Measurements from ENCODE around the gene VAV3. TPM values are rescaled to one million over a fixed set of nuclear protein-coding genes. Genes with fewer than 3 reads are reported as not detected.

Gene VAV3
- total and polyA plus RNA-seq, 2 of the 13 experiments (the other 11 are each of a cell fraction or from before 2014, with no cell fraction given) = 15.9 to 29.8 TPM

DNA sequence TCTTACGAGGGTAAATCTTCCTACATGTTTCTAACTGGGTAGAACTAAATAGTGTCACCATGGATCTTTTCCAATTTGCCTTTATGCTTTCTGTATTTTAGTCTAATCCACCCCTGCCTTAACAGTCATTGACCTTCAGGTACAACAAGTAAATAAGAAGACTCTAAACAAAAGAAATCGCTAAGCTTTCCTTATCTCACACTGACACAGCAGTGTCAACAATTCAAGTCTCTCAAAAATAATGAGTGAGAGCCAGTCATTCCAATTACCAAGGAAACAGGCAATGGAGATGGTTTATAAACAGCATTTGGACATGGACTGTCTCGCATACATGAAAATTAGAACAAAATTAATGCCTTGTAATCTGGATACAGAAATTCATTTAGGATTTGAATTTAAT is 365.8 kb downstream of the VAV3 start (continued):
- no peak for TF ChIP-seq ZNF639 (CRISPR knock-in tag; conservative IDR thresholded peaks at IDR 0.05)
- TF ChIP-seq ARID2 (CRISPR knock-in tag; IDR thresholded peaks at IDR 0.05; ENCODE audit: borderline replicate concordance) = no peak
- TF ChIP-seq, protein P1, sequence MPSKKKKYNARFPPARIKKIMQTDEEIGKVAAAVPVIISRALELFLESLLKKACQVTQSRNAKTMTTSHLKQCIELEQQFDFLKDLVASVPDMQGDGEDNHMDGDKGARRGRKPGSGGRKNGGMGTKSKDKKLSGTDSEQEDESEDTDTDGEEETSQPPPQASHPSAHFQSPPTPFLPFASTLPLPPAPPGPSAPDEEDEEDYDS (CRISPR knock-in tag; IDR thresholded peaks at IDR 0.05) = no peak
- TF ChIP-seq ZNF780A (CRISPR knock-in tag; IDR thresholded peaks at IDR 0.05) = no peak
- no peak for TF ChIP-seq DPF2 (CRISPR knock-in tag; IDR thresholded peaks at IDR 0.05; ENCODE audit: borderline replicate concordance, low read depth)
- peak; percentile 61; the same call in 1 of the 2 replicates for TF ChIP-seq BCL6 (CRISPR knock-in tag; IDR thresholded peaks at IDR 0.05)
- no peak for TF ChIP-seq DZIP1 (CRISPR knock-in tag; IDR thresholded peaks at IDR 0.05)
- TF ChIP-seq TCF7 (IDR thresholded peaks at IDR 0.05; ENCODE audit: low read depth) = no peak
- no peak for TF ChIP-seq MED8 (CRISPR knock-in tag; IDR thresholded peaks at IDR 0.05; ENCODE audit: insufficient replicate concordance)
- TF ChIP-seq EHMT2 (IDR thresholded peaks at IDR 0.05; ENCODE audit: borderline replicate concordance, low read depth, low read length) = no peak
